GM12878 (cell line): ENCODE measurements around the gene TCF4. TPM values are rescaled to one million over a fixed set of nuclear protein-coding genes. Genes with fewer than 3 reads are reported as not detected.

ENCODE experiments used
- ASH2L ChIP-seq: fragments of 300-600, 200-600 bp; sonication (generic); IDR thresholded peaks from 2 replicates; pipeline ENCODE4 v1.6.1; 2017; ENCODE audit warnings: low read depth, mild to moderate bottlenecking, borderline replicate concordance
- BCL11A ChIP-seq: IDR thresholded peaks from 2 replicates; pipeline ENCODE4 v1.6.1; 2011; ENCODE audit warnings: low read depth, low read length
- ETV6 ChIP-seq, 2 experiments: fragments of 450-650 bp in 1 of 2; IDR thresholded peaks in 1 of 2; conservative IDR thresholded peaks in 1 of 2; 2 replicates each; pipeline ENCODE4 v1.6.1; 2014; ENCODE audit warnings: antibody characterized with exemption in 1 of 2, borderline replicate concordance in 1 of 2, low read depth in 1 of 2, mild to moderate bottlenecking in 1 of 2, moderate library complexity in 1 of 2
- EZH2 ChIP-seq: IDR thresholded peaks from 2 replicates; pipeline ENCODE4 v1.6.1; 2012; ENCODE audit warnings: low read depth, mild to moderate bottlenecking, control low read depth, inconsistent platforms, low read length, borderline replicate concordance; ENCODE audit not compliant: control insufficient read depth
- FOXM1 ChIP-seq: IDR thresholded peaks from 2 replicates; pipeline ENCODE4 v1.6.1; 2012; ENCODE audit warnings: low read depth, mild to moderate bottlenecking, inconsistent platforms, low read length, moderate library complexity
- HDAC6 ChIP-seq: fragments of 200-600 bp; sonication (generic); IDR thresholded peaks from one replicate; pipeline ENCODE4 v1.8.0; 2017; ENCODE audit warnings: antibody characterized with exemption; ENCODE audit not compliant: unreplicated experiment
- IRF5 ChIP-seq: fragments of 450-650 bp; IDR thresholded peaks from 2 replicates; pipeline ENCODE4 v1.6.1; 2017; ENCODE audit warnings: borderline replicate concordance
- MAX ChIP-seq: IDR thresholded peaks from 2 replicates; pipeline ENCODE4 v1.6.1; 2012; ENCODE audit warnings: low read depth, low read length, improper control_type of control experiment
- MEF2B ChIP-seq: fragments of 450-650 bp; IDR thresholded peaks from 2 replicates; pipeline ENCODE4 v1.6.1; 2018; ENCODE audit warnings: mild to moderate bottlenecking, moderate library complexity; ENCODE audit not compliant: partially characterized antibody, poor library complexity, severe bottlenecking
- NFYB ChIP-seq: IDR thresholded peaks from 2 replicates; pipeline ENCODE4 v1.6.1; 2011; ENCODE audit warnings: low read depth, mild to moderate bottlenecking, low read length, improper control_type of control experiment, moderate library complexity; ENCODE audit not compliant: insufficient read depth
- NR2C1 ChIP-seq: fragments of 450-650 bp; IDR thresholded peaks from 2 replicates; pipeline ENCODE4 v1.6.1; 2017; ENCODE audit warnings: antibody characterized with exemption, mild to moderate bottlenecking, moderate library complexity
- PKNOX1 ChIP-seq: fragments of 450-650 bp; IDR thresholded peaks from 2 replicates; pipeline ENCODE4 v1.6.1; 2016; ENCODE audit warnings: mild to moderate bottlenecking
- POLR2AphosphoS5 ChIP-seq: IDR thresholded peaks from 2 replicates; pipeline ENCODE4 v1.6.1; 2011; ENCODE audit warnings: mild to moderate bottlenecking, low read length, inconsistent platforms
- RAD21 ChIP-seq: IDR thresholded peaks from 2 replicates; pipeline ENCODE4 v1.6.1; 2011; ENCODE audit warnings: mild to moderate bottlenecking, low read depth, low read length, moderate library complexity; ENCODE audit not compliant: insufficient read depth
- RELB ChIP-seq: fragments of 450-650 bp; IDR thresholded peaks from 2 replicates; pipeline ENCODE4 v1.6.1; 2017; ENCODE audit warnings: low read depth, mild to moderate bottlenecking, moderate library complexity
- SIN3A ChIP-seq: IDR thresholded peaks from 2 replicates; pipeline ENCODE4 v1.6.1; 2012; ENCODE audit warnings: low read depth, low read length, improper control_type of control experiment
- SIX5 ChIP-seq: IDR thresholded peaks from 2 replicates; pipeline ENCODE4 v1.6.1; 2011; ENCODE audit warnings: mild to moderate bottlenecking, low read depth, low read length, moderate library complexity; ENCODE audit not compliant: severe bottlenecking
- SREBF1 ChIP-seq: IDR thresholded peaks from 2 replicates; pipeline ENCODE4 v1.6.1; 2012; ENCODE audit warnings: mild to moderate bottlenecking, low read length
- STAT3 ChIP-seq: IDR thresholded peaks from 2 replicates; pipeline ENCODE4 v1.6.1; 2011; ENCODE audit warnings: low read depth, low read length, improper control_type of control experiment
- TARDBP ChIP-seq: IDR thresholded peaks from 2 replicates; pipeline ENCODE4 v1.6.1; 2016; ENCODE audit warnings: borderline replicate concordance
- TCF7 ChIP-seq: IDR thresholded peaks from 2 replicates; pipeline ENCODE4 v1.6.1; 2014; ENCODE audit warnings: antibody characterized with exemption, borderline replicate concordance
- YY1 ChIP-seq: IDR thresholded peaks from 2 replicates; pipeline ENCODE4 v1.6.1; 2011; ENCODE audit warnings: low read depth, mild to moderate bottlenecking, low read length
- polyA plus RNA-seq, 11 experiments: library from polyadenylated mRNA; depleted of rRNA in 4 of 11; unstranded in 6 of 11; stranded (reverse) in 5 of 11; fragments of >200 nt; fragmentation: Nextera tagmentation in 4 of 11; fragmentation: Illumina TruSeq in 1 of 11; extraction: Ambion mirVana in 4 of 11; extraction: Trizol in 1 of 11; gene quantifications; 1 replicate in 1 of 11; 2 replicates in 10 of 11; pipeline versions ENCODE4 v1.2.1 to v1.2.3, GENCODE V29; 2011 to 2016; ENCODE audit warnings: inconsistent platforms in 2 of 11, missing spikeins in 2 of 11, low read depth in 1 of 11
- total RNA-seq, 4 experiments: library from RNA; depleted of rRNA in 3 of 4; stranded (reverse); fragments of >200 nt in 3 of 4; fragmentation: Illumina TruSeq in 1 of 4; extraction: Trizol in 1 of 4; gene quantifications; 2 replicates each; pipeline versions ENCODE4 v1.2.1 to v1.2.3, GENCODE V29; 2013 to 2021
- TF ChIP-seq, protein P1 (sequence below): fragments of 450-650 bp; IDR thresholded peaks from 2 replicates; pipeline ENCODE4 v1.6.1; 2016; ENCODE audit warnings: mild to moderate bottlenecking

Gene TCF4
- total and polyA plus RNA-seq, 10 of the 15 experiments (the other 5 are each of a cell fraction or from before 2014, with no cell fraction given) = 15.2 to 94.0 (median 31.5) TPM

DNA sequence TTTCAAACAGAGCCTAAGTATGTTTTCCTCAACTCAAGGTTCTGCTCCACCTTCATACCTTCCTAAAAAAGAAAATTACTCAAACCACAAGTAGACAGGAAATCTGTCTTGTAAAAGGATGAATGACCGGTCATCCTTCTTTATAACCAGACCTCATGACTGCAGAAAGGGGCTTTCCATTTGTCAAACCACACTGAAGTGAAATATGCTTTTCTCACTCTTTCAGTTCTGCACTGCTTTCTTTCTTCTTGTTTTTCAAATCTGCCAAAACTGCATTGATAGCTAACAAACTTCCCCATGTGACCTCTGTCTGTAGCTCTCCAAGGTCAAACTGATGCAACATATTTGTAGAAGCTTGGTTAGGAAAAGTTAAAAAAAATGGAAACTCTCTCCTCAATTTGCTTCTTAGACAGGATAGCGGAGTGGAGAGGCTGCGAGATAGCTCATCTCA, 319.8 kb downstream of the TCF4 start (continued):
- TF ChIP-seq PKNOX1 (peak; percentile 75), BCL11A (peak; percentile 84), MAX (no peak; the same call in 1 of the 2 replicates), EZH2 (no peak), NFYB (no peak), TCF7 (peak; percentile 75; the same call in 1 of the 2 replicates), FOXM1 (peak; percentile 99), YY1 (no peak; the same call in 1 of the 2 replicates), ASH2L (no peak), IRF5 (no peak), HDAC6 (no peak), SIX5 (no peak), SIN3A (no peak), RELB (peak; percentile 99), RAD21 (peak; percentile 15; the same call in 1 of the 2 replicates), SREBF1 (no peak), NR2C1 (peak; percentile 26; the same call in 1 of the 2 replicates), ETV6 (conservative IDR thresholded peaks at IDR 0.05 in 1 of 2, IDR thresholded peaks at IDR 0.05 in 1 of 2; ENCODE audit: borderline replicate concordance in 1 of 2, low read depth in 1 of 2) (peak in 1 of 2 experiments; percentile 79; a peak in 1 of 4 replicates), STAT3 (peak; percentile 87; the same call in 1 of the 2 replicates), POLR2AphosphoS5 (peak; percentile 5; the same call in 1 of the 2 replicates), MEF2B (peak; percentile 81), TARDBP (no peak; the same call in 1 of the 2 replicates)
- TF ChIP-seq, protein P1, sequence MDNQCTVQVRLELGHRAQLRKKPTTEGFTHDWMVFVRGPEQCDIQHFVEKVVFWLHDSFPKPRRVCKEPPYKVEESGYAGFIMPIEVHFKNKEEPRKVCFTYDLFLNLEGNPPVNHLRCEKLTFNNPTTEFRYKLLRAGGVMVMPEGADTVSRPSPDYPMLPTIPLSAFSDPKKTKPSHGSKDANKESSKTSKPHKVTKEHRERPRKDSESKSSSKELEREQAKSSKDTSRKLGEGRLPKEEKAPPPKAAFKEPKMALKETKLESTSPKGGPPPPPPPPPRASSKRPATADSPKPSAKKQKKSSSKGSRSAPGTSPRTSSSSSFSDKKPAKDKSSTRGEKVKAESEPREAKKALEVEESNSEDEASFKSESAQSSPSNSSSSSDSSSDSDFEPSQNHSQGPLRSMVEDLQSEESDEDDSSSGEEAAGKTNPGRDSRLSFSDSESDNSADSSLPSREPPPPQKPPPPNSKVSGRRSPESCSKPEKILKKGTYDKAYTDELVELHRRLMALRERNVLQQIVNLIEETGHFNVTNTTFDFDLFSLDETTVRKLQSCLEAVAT = peak; percentile 58
